HG02973 (cell line): ENCODE data around the gene NOMO2.
"Not testable (repeated sequence)": the region's sequence is repeated elsewhere in the genome, so short reads cannot be mapped to it uniquely, and the experiment has no call there.

Experiments
- ATAC-seq: cut with Tn5 transposase; IDR thresholded peaks from one replicate; pipeline ENCODE4 v1.9.1; 2021; ENCODE audit warnings: moderate library complexity; ENCODE audit not compliant: unreplicated experiment

Gene NOMO2

DNA sequence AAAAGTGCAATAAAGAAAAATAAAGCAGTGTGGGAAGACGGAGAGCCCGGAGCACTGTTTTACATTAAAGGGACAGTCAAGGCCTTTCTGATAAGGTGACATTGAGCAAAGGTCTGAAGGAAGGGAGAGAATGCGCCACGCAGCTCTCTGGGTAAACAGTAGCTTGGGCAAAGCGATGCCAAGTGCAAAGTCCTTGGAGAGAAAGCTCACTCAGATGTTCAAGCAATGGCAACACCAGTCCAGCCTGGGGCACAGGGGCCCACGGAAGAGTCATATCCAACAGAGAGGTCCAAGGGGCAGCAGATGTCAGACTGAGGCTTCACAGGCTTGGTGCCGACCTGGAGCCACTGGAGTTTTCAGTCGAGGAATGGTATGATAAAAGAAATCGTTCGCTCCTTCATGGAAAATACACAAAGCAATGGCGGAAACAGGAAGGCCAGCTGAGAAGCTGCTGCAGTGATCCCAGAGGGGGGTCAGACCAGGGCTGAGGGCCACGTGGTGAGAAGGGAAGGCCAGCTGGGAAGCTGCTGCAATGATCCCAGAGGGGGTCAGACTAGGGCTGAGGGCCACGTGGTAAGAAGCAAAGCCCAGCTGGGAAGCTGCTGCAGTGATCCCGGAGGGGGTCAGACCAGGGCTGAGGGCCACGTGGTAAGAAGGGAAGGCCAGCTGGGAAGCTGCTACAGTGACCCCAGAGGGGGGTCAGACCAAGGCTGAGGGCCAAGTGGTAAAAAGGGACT, 40.3 kb downstream of the NOMO2 start:
- not testable (repeated sequence) for ATAC-seq

DNA sequence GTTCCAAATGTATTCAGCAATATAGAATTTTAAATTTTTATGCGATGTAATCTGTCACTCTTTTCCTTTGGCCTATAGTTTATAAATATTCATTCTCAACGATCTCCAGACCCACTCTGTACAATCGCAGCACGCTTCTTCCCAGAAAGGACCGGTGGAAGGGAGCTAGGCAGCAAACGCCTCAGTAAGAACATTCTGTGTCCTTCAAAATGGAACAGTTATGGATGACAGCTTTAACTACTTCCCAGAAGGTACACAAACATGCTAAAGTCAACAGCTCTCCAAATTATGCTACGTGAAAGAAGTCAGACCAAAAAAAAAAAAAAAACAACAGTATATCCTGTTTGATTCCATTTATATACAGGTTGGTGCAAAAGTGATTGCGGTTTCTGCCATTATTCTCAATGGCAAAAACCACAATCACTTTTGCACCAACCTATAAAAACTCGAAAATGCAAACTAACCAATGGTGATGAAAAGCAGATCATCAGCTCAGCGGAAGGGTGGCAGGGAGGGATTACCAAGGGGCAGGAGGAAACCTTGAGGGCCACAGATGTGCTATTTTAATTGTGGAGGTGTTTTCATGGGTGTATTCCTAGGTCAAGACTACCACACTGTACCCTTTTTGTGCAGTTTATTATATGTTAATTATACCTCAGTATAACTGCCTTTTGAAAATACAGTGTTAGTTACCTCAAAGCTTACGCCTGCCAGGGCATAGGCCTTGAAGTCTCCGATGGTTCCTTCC, 43.2 kb downstream of the NOMO2 start:
- ATAC-seq, result not testable (repeated sequence)

GRCh38 chr16:18498430-18498829, 63.5 kb downstream of the NOMO2 start:
- ATAC-seq, result not testable (repeated sequence)

DNA sequence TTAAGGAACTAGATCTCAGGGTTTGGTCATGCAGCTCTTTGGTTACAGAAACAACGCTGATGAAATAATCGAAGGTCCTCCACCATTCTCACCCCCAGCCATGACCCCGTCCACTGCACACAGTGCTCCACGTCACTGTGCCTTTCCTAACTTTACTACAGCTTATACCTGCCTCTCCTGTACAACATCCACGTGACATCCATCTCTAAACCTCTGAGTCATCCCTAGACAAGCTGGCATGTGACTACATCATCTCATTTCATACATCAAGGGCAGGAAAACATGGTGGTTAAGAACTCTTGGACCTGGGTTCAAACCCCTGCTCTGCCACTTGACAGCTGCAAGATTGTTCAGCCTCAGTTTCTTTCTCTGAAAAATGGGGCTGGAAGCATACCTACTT, 64.9 kb downstream of the NOMO2 start:
- not testable (repeated sequence) for ATAC-seq

- not testable (repeated sequence) for ATAC-seq
Observed at GRCh38 chr16:18492118-18492897, 69.6 kb downstream of the NOMO2 start.

- ATAC-seq, result not testable (repeated sequence)
Observed at GRCh38 chr16:18436025-18436424, 125.9 kb downstream of the NOMO2 start.

DNA sequence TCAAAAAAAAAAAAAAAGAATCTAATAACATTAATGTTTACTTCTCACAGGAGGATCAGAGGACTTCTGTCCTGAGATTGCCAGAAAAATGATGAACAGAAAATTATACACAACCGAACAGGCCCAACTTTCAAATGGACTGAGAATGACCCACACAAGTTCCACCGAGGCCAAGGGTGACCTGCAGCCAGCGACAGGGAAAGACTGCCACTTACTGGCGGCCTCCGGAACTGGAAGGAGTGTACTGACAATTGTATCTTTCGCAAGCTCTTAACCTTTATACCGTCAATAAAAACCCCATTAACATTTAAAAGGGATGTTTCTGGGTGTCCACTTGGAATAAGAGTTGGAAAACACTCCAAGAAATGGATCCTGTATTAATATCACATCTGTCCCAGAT, 146.1 kb downstream of the NOMO2 start:
- not testable (repeated sequence) for ATAC-seq

GRCh38 chr16:18409532-18410293, 152.2 kb downstream of the NOMO2 start:
- not testable (repeated sequence) for ATAC-seq

- peak; percentile 59 for ATAC-seq
Observed at GRCh38 chr16:18401851-18402657, 159.8 kb downstream of the NOMO2 start.

- not testable (repeated sequence) for ATAC-seq
Observed at GRCh38 chr16:18401159-18401558, 160.7 kb downstream of the NOMO2 start.

- ATAC-seq, result not testable (repeated sequence)
Observed at GRCh38 chr16:18394363-18394762, 167.5 kb downstream of the NOMO2 start.

GRCh38 chr16:18387767-18388166, 174.1 kb downstream of the NOMO2 start:
- ATAC-seq, result not testable (repeated sequence)

GRCh38 chr16:18386517-18386916, 175.4 kb downstream of the NOMO2 start:
- not testable (repeated sequence) for ATAC-seq

DNA sequence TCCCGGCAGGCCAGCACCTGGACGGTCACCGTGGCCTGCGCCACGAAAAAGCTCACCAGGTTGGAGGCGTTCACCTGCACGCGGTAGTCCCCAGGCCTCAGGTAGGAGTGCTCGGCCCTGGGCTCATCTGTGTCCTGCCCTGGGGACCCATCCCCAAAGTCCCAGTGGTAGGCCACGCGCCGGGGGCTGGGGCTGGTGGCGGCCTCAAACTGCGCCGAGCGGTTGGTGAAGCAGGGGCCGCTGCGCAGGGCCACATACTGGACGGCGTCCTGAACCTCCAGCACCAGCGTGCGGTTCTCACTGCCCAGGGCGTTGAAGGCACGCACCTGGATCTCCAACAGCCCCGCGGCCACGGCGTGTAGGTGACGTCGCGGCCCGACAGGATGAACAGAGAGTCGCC, 176.6 kb downstream of the NOMO2 start:
- not testable (repeated sequence) for ATAC-seq

DNA sequence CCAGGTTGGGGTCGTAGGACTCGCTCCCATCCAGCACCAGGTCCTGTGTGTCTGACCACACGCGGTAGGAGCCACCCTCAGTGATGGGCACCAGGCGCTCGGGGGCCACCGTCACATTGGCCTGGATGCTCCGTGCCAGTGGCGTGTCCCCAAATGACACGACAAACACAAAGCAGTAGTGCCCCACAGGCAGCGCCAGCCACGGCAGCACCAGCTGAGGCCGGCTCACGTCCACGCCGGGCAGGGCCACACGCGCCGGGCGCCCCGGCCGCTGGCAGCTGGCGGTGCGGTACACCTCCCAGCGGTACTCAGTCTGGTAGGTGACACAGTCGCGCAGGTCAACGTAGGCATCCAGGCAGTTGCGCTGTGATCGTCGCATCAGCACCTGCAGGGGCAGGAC, 177.0 kb downstream of the NOMO2 start:
- ATAC-seq, result not testable (repeated sequence)

- not testable (repeated sequence) for ATAC-seq
Observed at GRCh38 chr16:18384098-18384636, 177.7 kb downstream of the NOMO2 start.

GRCh38 chr16:18382696-18383095, 179.2 kb downstream of the NOMO2 start:
- ATAC-seq, result not testable (repeated sequence)
